ENCODE results near the gene DENND2A. TPM values are rescaled to one million over a fixed set of nuclear protein-coding genes. Genes with fewer than 3 reads are reported as not detected.
A peak's percentile ranks its signal among the peaks of the same experiment; 100 is the strongest.

The DENND2A gene
- total RNA-seq, 1 experiment from 2014 or later, result 7.3 TPM

DNA sequence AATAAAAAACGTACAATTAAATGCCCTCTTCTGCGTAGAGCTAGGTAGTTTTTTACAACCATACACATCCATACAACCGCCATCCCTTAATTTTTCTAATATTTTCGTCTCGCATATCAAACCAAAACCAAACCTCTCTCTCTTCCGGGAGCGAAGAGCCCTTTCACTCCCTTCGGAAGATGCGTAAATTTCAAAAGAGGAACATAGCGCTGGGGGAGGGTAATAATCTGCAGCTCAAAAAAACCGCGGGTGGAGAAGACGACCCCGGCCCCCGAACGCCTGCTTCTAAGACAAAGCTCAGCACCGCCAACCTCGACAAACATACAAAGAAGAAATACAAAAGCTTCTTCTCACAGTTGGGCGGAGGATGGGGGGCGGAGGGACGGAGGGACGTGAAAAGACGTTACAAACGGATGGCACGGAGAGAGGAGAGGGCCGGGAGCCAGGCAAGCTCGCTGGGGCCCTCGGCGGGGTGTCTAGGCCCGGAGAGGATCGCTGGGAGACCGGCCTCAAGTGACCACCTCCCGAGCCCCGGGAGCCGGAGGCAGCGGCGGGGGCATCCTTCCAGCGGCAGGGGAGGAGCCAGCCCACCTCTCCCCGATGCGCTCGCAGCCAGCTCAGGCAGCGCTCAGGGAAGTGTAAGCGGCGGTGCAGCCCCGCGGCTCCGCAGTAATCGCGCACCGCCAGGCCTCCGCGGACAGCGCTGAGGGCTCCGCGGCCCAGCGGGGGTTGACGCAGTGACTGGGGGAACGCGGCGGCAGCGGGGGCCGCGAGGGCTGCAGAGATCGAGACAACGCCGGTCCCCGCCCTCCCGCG lies 162.2 kb downstream of the DENND2A start:
- Histone ChIP-seq H3K23ac (ENCODE audit: insufficient read length, low read depth, low read length) (no peak overlapping the region), H3K79me1 (ENCODE audit: insufficient read depth, low read depth, low read length, poor library complexity, severe bottlenecking) (no peaks in the 10 kb centered on the region), H3K56ac (ENCODE audit: insufficient read length, low read depth, low read length) (no peak overlapping the region), H2BK12ac (ENCODE audit: insufficient read length, low read depth, low read length) (no peak overlapping the region), H3K4me2 (ENCODE audit: insufficient read depth, insufficient read length, low read length) (peak overlapping the region; percentile 80), H2BK120ac (ENCODE audit: low read depth, low read length, poor library complexity, severe bottlenecking) (no peak overlapping the region), H2BK5ac (ENCODE audit: insufficient read length, low read length) (no peak overlapping the region), H4K20me1 (ENCODE audit: control insufficient read depth, insufficient read depth, insufficient read length) (no peaks in the 10 kb centered on the region), H3K14ac (ENCODE audit: insufficient read depth, low read length) (peak overlapping the region; percentile 88), H4K5ac (ENCODE audit: insufficient read length, low read depth, low read length) (no peak overlapping the region), H3K27ac (ENCODE audit: insufficient read length, low read depth, low read length) (peak overlapping the region; percentile 24), H4K8ac (replicated peaks; ENCODE audit: insufficient read length, low read depth, low read length) (no peak overlapping the region), H3K4ac (ENCODE audit: low read depth, low read length) (no peak overlapping the region), H2AK5ac (ENCODE audit: insufficient read length, low read length) (no peak overlapping the region), H3K23me2 (ENCODE audit: insufficient read length, low read depth, low read length, poor library complexity, severe bottlenecking) (no peaks in the 10 kb centered on the region), H3K9ac (ENCODE audit: extremely low read depth, insufficient read length, low read length) (peak overlapping the region; percentile 88), H3K9me3 (ENCODE audit: control insufficient read depth, low read depth, low read length) (no peaks in the 10 kb centered on the region), H3K18ac (ENCODE audit: insufficient read length, low read depth, low read length) (peak overlapping the region; percentile 87), H3K4me1 (ENCODE audit: insufficient read depth, low read length) (peaks cover 3% of the 10 kb centered on the region; the same call in 1 of the 2 replicates), H4K91ac (ENCODE audit: insufficient read length, low read depth, low read length) (no peak overlapping the region), H3K27me3 (ENCODE audit: insufficient read depth, low read length) (no peaks in the 10 kb centered on the region), H2BK15ac (ENCODE audit: low read depth, low read length) (no peak overlapping the region), H2BK20ac (ENCODE audit: low read depth, low read length, poor library complexity, severe bottlenecking) (no peak overlapping the region), H3T11ph (ENCODE audit: low read length) (no peak overlapping the region), H2AFZ (ENCODE audit: low read length) (no peak overlapping the region), H3K79me2 (ENCODE audit: insufficient read depth, low read length) (peaks cover 40% of the 10 kb centered on the region)
- peak; percentile 44 for DNase-seq
- Mint-ChIP-seq H3K27ac (peak overlapping the region; percentile 96 to 99 (median 98)), H3K36me3 (ENCODE audit: insufficient read depth in 1 of 3, low read depth in 3 of 3) (no peaks in the 10 kb centered on the region; a peak in 1 of 7 replicates), H3K4me1 (peaks cover 25 to 41% of the 10 kb centered on the region in 2 experiments), H3K9me3 (peaks cover 0 to 3% of the 10 kb centered on the region in 2 experiments; a peak in 1 of 5 replicates), H3K27me3 (ENCODE audit: low read depth) (no peaks in the 10 kb centered on the region), H3K4me3 (peak overlapping the region; percentile 84 to 90)
- TF ChIP-seq, protein P1, sequence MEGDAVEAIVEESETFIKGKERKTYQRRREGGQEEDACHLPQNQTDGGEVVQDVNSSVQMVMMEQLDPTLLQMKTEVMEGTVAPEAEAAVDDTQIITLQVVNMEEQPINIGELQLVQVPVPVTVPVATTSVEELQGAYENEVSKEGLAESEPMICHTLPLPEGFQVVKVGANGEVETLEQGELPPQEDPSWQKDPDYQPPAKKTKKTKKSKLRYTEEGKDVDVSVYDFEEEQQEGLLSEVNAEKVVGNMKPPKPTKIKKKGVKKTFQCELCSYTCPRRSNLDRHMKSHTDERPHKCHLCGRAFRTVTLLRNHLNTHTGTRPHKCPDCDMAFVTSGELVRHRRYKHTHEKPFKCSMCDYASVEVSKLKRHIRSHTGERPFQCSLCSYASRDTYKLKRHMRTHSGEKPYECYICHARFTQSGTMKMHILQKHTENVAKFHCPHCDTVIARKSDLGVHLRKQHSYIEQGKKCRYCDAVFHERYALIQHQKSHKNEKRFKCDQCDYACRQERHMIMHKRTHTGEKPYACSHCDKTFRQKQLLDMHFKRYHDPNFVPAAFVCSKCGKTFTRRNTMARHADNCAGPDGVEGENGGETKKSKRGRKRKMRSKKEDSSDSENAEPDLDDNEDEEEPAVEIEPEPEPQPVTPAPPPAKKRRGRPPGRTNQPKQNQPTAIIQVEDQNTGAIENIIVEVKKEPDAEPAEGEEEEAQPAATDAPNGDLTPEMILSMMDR (conservative IDR thresholded peaks at IDR 0.05), result no peak
- no CpG with 5 or more reads among the region's 69 CpGs for WGBS (ENCODE audit: extremely low coverage, insufficient read length, low lambda C conversion rate)
